Suprapubic skin (tissue), 3 donors: Measurements from ENCODE around the gene STX1A.

Experiments used
- CTCF ChIP-seq, 2 donors: fragments of 200-600 bp in 1 of 2; fragments of 450-650 bp in 1 of 2; sonication (generic) in 1 of 2; IDR thresholded peaks; one replicate each; pipeline ENCODE4 v1.5.1; 2016 to 2019; ENCODE audit warnings: antibody characterized with exemption in 2 of 2, mild to moderate bottlenecking in 1 of 2, moderate library complexity in 1 of 2
- EP300 ChIP-seq: sonication (generic); formaldehyde crosslinking; IDR thresholded peaks from one replicate; pipeline ENCODE4 v1.6.1; 2017; ENCODE audit warnings: antibody characterized with exemption

- TF ChIP-seq CTCF (IDR thresholded peaks at IDR 0.05): no peak
- no peak for TF ChIP-seq EP300
These were observed 69.9 kb downstream of the STX1A start for GRCh38 chr7:73649576-73649975.
